ENCODE results near the gene PDK3. TPM values are rescaled to one million over a fixed set of nuclear protein-coding genes. Genes with fewer than 3 reads are reported as not detected.

Gene PDK3
- total and polyA plus RNA-seq, 7 donors: 3.6 to 63.2 (median 47.6) TPM

DNA sequence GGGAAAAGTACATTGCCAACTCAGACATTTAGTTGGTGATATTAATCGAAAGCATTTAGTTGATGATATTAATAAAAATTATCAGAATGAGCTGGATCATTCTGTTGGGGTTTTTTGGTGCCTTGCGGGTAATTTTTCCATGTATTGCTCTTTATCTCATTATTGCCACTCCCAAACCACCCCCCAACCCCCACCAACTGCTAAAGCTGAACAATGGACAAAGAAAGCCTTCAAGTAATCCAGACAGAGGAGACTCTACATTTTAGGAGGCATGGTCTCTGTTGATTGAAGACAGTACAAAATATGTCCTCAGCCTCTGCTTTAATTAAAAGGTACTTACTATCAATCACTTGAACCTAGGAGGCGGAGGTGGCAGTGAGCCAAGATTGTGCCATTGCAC is 22.5 kb downstream of the PDK3 start:
- H3K27ac ChIP-seq: no peak overlapping the region
- H3K4me3 ChIP-seq: no peak overlapping the region
- H3K4me1 ChIP-seq: no peaks in the 10 kb centered on the region
- no peaks in the 10 kb centered on the region for H3K9me3 ChIP-seq
- DNase-seq: no peak
- intact Hi-C loops (cut with DNase I): no loop called here
- no peaks in the 10 kb centered on the region for H3K27me3 ChIP-seq
- TF ChIP-seq POLR2A (IDR thresholded peaks at IDR 0.05): no peak
- TF ChIP-seq EP300 (IDR thresholded peaks at IDR 0.05): no peak
- TF ChIP-seq POLR2AphosphoS5 (IDR thresholded peaks at IDR 0.05): no peak
- TF ChIP-seq, protein P1, sequence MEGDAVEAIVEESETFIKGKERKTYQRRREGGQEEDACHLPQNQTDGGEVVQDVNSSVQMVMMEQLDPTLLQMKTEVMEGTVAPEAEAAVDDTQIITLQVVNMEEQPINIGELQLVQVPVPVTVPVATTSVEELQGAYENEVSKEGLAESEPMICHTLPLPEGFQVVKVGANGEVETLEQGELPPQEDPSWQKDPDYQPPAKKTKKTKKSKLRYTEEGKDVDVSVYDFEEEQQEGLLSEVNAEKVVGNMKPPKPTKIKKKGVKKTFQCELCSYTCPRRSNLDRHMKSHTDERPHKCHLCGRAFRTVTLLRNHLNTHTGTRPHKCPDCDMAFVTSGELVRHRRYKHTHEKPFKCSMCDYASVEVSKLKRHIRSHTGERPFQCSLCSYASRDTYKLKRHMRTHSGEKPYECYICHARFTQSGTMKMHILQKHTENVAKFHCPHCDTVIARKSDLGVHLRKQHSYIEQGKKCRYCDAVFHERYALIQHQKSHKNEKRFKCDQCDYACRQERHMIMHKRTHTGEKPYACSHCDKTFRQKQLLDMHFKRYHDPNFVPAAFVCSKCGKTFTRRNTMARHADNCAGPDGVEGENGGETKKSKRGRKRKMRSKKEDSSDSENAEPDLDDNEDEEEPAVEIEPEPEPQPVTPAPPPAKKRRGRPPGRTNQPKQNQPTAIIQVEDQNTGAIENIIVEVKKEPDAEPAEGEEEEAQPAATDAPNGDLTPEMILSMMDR (IDR thresholded peaks at IDR 0.05): no peak
- H3K36me3 ChIP-seq: no peaks in the 10 kb centered on the region
- 92 to 96% methylated on average over 3 of the region's 3 CpGs for WGBS, 2 donors

DNA sequence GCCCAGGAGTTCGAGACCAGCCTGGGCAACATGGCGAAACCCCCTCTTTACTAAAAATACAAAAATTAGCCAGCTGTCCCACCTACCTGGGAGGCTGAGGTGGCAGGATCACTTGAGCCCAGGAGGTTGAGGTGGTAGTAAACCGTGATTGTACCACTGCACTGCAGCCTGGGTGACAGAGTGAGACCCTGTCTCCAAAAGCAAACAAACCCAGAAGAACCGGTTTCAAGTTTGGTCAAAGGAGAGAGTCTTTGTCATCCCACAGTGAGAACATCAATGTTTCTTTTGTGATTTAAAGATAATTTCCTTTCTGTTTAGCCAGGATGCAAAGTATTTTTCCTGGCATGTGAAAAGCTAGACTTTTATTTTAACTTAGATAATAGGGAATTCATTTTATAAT is 26.7 kb downstream of the PDK3 start:
- H3K4me1 ChIP-seq: peaks cover 0 to 25% (median 14%) of the 10 kb centered on the region in 4 donors
- no peak overlapping the region for H3K4me3 ChIP-seq
- no peak for DNase-seq
- TF ChIP-seq POLR2AphosphoS5 (IDR thresholded peaks at IDR 0.05): no peak
- no peak for TF ChIP-seq EP300 (IDR thresholded peaks at IDR 0.05)
- no peaks in the 10 kb centered on the region for H3K9me3 ChIP-seq
- WGBS, 2 donors: 64 to 85% methylated on average over 4 of the region's 4 CpGs
- intact Hi-C loops (cut with DNase I): no loop called here
- H3K27me3 ChIP-seq: no peaks in the 10 kb centered on the region
- H3K36me3 ChIP-seq: no peaks in the 10 kb centered on the region
- no peak overlapping the region for H3K27ac ChIP-seq

DNA sequence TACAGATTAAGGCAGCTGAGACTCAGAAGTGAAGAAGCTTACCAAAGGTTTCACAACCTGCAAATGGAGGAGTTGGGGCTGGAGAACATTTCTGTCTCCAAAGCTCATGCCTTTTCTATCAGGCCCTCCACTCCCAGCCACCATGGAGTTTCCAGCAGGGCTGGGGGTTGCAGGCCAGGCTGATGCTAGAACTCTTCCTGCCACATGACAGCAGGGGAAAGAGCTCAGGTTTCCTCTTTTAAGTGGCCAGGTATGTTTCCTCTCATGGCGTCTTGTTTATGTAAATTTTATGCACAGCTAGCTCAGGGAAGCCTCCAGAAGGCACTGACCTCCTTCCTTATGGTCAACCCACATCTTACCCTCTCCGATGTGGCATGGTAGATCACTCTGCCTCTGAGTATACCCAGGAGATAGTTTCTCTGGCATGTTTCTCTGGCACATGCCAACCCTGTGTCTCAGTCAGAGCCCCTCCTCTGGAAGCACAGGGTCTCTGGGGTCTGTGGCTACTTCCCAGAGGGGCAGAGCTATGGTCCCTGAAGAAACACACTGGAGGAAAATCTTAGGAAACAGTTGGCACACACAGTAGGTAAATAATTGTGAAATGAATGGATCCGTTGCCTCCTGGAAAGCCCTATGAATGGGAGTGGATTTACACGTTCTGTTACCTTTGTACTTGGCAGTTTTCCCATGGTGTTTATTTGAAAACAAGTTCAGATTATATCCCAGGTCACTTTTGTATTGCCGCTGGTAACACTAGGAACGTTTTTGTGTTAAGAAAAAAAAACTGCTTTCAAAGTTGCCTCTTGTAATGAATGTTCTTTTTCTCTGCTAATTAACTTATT is 28.9 kb downstream of the PDK3 start:
- Histone ChIP-seq H3K27me3 (no peaks in the 10 kb centered on the region), H3K27ac (peak overlapping the region; percentile 62 to 76 (median 72)), H3K9me3 (no peaks in the 10 kb centered on the region), H3K4me1 (peaks cover 0 to 37% (median 15%) of the 10 kb centered on the region in 4 donors), H3K36me3 (no peaks in the 10 kb centered on the region), H3K4me3 (peak overlapping the region in 1 of 4 donors; percentile 7)
- intact Hi-C loops (cut with DNase I): loop anchor here (2.0 kb wide), 1 partner anchor 67 kb away; no protein-coding TSS in a partner anchor
- WGBS, 2 donors: 13 to 50% methylated on average over 6 of the region's 6 CpGs
- no peak for TF ChIP-seq POLR2A (IDR thresholded peaks at IDR 0.05)
- TF ChIP-seq, protein P1 (IDR thresholded peaks at IDR 0.05): no peak
- TF ChIP-seq EP300 (IDR thresholded peaks at IDR 0.05): no peak
- TF ChIP-seq POLR2AphosphoS5 (IDR thresholded peaks at IDR 0.05): no peak
- no peak for DNase-seq

DNA sequence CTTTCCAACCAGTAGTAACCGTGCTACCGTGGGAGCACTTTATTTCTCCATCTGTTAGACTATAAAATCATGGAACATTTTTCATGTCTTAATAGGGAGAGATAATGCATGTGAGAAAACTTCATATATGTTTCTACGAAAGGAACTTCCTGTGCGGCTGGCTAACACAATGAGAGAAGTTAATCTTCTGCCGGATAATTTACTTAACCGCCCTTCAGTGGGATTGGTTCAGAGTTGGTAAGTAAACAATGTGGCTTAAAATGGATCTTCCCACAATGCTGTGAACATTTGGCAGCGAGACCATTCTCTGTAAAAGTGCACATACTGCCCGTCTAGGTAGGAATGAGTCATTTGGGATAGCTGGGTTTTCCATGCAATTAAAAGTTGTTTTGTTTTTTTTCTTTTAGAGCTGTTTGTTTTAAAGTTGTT is 29.6 kb downstream of the PDK3 start:
- peak; percentile 68 for DNase-seq
- H3K36me3 ChIP-seq: no peaks in the 10 kb centered on the region
- TF ChIP-seq POLR2AphosphoS5 (IDR thresholded peaks at IDR 0.05): peak in 3 of 4 donors; percentile 18 to 52 (median 32)
- peak in 1 of 4 donors; percentile 45 for TF ChIP-seq EP300 (IDR thresholded peaks at IDR 0.05)
- TF ChIP-seq, protein P1 (IDR thresholded peaks at IDR 0.05): no peak
- TF ChIP-seq POLR2A (IDR thresholded peaks at IDR 0.05): no peak
- no peaks in the 10 kb centered on the region for H3K9me3 ChIP-seq
- H3K4me3 ChIP-seq: peak overlapping the region in 1 of 4 donors; percentile 7
- no peaks in the 10 kb centered on the region for H3K27me3 ChIP-seq
- H3K4me1 ChIP-seq: peaks cover 0 to 37% (median 15%) of the 10 kb centered on the region in 4 donors
- peak overlapping the region; percentile 62 to 76 (median 72) for H3K27ac ChIP-seq
- intact Hi-C loops (cut with DNase I): loop anchor here (2.0 to 5.0 kb wide), 2 partner anchors 68 to 237 kb away; no protein-coding TSS in a partner anchor
- WGBS, 2 donors: 5 to 17% methylated on average over 8 of the region's 8 CpGs

DNA sequence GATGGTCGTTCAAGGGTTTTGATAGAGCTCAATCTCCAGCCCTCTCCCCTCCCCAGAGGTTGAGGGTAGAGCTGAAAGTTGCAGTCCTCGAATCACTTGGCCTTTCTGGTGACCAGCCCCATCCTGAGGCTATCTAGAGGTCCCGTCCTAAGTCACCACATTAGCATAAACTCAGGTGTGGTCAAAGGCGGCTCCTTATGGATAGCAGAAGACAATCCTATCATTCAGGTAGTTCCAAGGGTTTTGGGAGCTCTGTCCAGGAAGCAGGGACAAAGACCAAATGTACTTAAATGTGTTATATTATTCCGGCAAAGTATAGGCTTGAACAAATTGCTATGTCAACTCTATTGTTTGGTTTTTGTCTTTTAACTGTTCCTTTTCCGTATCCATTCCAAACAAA is 30.6 kb downstream of the PDK3 start:
- TF ChIP-seq, protein P1 (IDR thresholded peaks at IDR 0.05): no peak
- TF ChIP-seq POLR2A (IDR thresholded peaks at IDR 0.05): no peak

More for the DNA sequence above, 30.6 kb downstream of the PDK3 start:
- H3K4me3 ChIP-seq: no peak overlapping the region
- intact Hi-C loops (cut with DNase I): loop anchor here (1.0 to 5.0 kb wide), 3 partner anchors 69 to 238 kb away; no protein-coding TSS in a partner anchor
- no peaks in the 10 kb centered on the region for H3K36me3 ChIP-seq
- peaks cover 0 to 37% (median 15%) of the 10 kb centered on the region in 4 donors for H3K4me1 ChIP-seq
- DNase-seq: no peak
- H3K27me3 ChIP-seq: no peaks in the 10 kb centered on the region
- H3K9me3 ChIP-seq: no peaks in the 10 kb centered on the region
- H3K27ac ChIP-seq: peak overlapping the region; percentile 62 to 76 (median 72)
- 22 to 75% methylated on average over 6 of the region's 6 CpGs for WGBS, 2 donors

Measured in sigmoid colon (tissue), 7 donors.